Upper lobe of left lung (tissue), 4 donors: Measurements from ENCODE around the gene BRMS1.

Experiments used
- CTCF ChIP-seq, 6 experiments: fragments of 450-650 bp in 4 of 6; fragments of 200-600 bp in 2 of 6; sonication (generic) in 2 of 6; IDR thresholded peaks; one replicate each; pipeline ENCODE4 v1.5.1; 2016 to 2019; ENCODE audit warnings: antibody characterized with exemption in 6 of 6
- POLR2A ChIP-seq, 4 donors: fragments of 450-650 bp; IDR thresholded peaks; one replicate each; pipeline ENCODE4 v1.5.1; 2016 to 2017; ENCODE audit warnings: antibody characterized with exemption in 4 of 4, mild to moderate bottlenecking in 2 of 4

DNA sequence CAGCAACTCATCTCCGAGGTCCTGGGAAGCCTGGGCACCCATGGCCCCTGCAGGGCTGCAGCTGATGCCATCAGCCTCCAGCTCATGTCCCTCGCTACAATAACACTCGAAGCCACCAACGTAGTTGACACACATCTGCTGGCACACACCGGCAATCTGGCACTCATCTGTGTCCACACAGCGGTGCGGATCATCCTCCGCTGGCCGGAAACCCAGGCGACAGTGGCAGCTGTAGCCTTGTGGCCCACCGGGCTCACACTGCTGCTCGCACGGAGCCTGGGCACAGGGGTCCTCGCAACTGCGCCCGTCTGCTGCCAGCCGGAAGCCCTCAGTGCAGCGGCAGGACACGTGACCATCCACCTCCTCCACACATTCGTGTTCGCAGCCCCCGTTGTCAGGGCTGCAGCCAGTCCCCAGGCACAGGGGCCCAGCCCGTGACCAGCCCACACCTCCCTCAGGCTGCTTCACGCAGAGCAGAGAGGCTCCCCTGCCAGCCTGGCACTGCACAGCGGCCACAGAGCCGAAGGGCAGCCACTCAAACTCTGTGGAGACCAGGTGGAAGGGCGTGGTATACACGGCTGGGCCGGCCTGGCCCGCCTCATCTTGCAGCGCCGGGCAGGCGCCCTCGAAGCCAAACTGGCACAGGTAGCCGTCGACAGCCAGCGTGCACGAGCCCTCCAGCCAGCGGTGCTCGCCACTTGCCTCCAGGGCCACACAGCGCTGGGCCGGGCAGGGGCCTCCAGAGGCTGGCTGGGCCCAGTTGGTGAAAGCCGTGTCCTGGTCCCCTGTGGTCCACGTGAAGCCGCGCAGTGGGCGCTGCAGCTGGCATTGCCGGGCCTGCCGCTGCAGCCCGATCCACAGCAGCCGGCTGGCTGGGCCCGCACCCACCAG is 28.7 kb downstream of the BRMS1 start:
- no peak for TF ChIP-seq POLR2A (IDR thresholded peaks at IDR 0.05)
- no peak for TF ChIP-seq CTCF (IDR thresholded peaks at IDR 0.05)
